Stomach (tissue), 9 donors: ENCODE results near the gene KBTBD12. TPM values are rescaled to one million over a fixed set of nuclear protein-coding genes. Genes with fewer than 3 reads are reported as not detected.
"Not testable (repeated sequence)": the region's sequence is repeated elsewhere in the genome, so short reads cannot be mapped to it uniquely, and the experiment has no call there.

Experiments used
- DNase-seq, 2 donors: peaks; one replicate each; pipeline versions ENCODE4 v3.0.0 to v3.0.0-alpha.2; 2013 to 2019
- H3K27ac ChIP-seq, 5 donors: fragments of 200-600 bp in 4 of 5; sonication (generic) in 4 of 5; one replicate each; pipeline ENCODE4 v1.5.1; 2013 to 2019; ENCODE audit warnings: mild to moderate bottlenecking in 1 of 5, moderate library complexity in 1 of 5
- H3K27me3 ChIP-seq, 3 donors: fragments of 200-600 bp; sonication (generic); one replicate each; pipeline ENCODE4 v1.5.1; 2017 to 2019; ENCODE audit warnings: mixed run types in 1 of 3
- H3K36me3 ChIP-seq, 4 donors: fragments of 200-600 bp; sonication (generic); 1 replicate in 3 of 4; 2 replicates in 1 of 4; pipeline ENCODE4 v1.5.1; 2016 to 2019
- H3K4me1 ChIP-seq, 4 donors: fragments of 200-600 bp; sonication (generic); one replicate each; pipeline ENCODE4 v1.5.1; 2016 to 2019
- H3K4me3 ChIP-seq, 4 donors: fragments of 200-600 bp; sonication (generic) in 3 of 4; one replicate each; pipeline ENCODE4 v1.5.1; 2016 to 2019; ENCODE audit warnings: mild to moderate bottlenecking in 1 of 4
- H3K9me3 ChIP-seq, 4 donors: fragments of 200-600 bp; sonication (generic); one replicate each; pipeline ENCODE4 v1.5.1; 2016 to 2019
- EP300 ChIP-seq: sonication (generic); formaldehyde crosslinking; IDR thresholded peaks from one replicate; pipeline ENCODE4 v1.6.1; 2017; ENCODE audit warnings: antibody characterized with exemption
- POLR2A ChIP-seq, 4 donors: fragments of 450-650 bp; IDR thresholded peaks; one replicate each; pipeline ENCODE4 v1.6.1; 2016; ENCODE audit warnings: antibody characterized with exemption in 4 of 4, control low read depth in 2 of 4, mild to moderate bottlenecking in 1 of 4, moderate library complexity in 1 of 4
- POLR2AphosphoS5 ChIP-seq, 3 donors: sonication (generic); formaldehyde crosslinking; IDR thresholded peaks; one replicate each; pipeline ENCODE4 v1.6.1; 2016; ENCODE audit warnings: antibody characterized with exemption in 3 of 3
- WGBS, 5 donors: extraction: QIAGEN DNeasy Blood & Tissue Kit in 3 of 5; methylation state at CpG; one replicate each; pipeline versions ENCODE4 v1.1.5 to v1.1.7; 2013 to 2018; 5-methylcytosine and 5-hydroxymethylcytosine counted together
- intact Hi-C: fragments of 100-400 bp; cut with DNase I; formaldehyde crosslinking; loops from one replicate; pipeline ENCODE4 v1.15.1; 2023; ENCODE audit warnings: low total_unique reads
- polyA plus RNA-seq, 3 donors: library from polyadenylated mRNA; stranded (reverse); fragments of 200-250 nt; gene quantifications; one replicate each; pipeline ENCODE4 v1.2.3, GENCODE V29; 2013
- total RNA-seq, 5 donors: library from RNA; depleted of rRNA; stranded (reverse); fragments of >200 nt; gene quantifications; one replicate each; pipeline versions ENCODE4 v1.1.0 to v1.2.3, GENCODE V29; 2014 to 2016
- TF ChIP-seq, protein P1 (sequence below), 7 experiments: fragments of 450-650 bp in 4 of 7; fragments of 200-600 bp in 3 of 7; sonication (generic) in 3 of 7; IDR thresholded peaks; one replicate each; pipeline ENCODE4 v1.5.1; 2016 to 2019; ENCODE audit warnings: antibody characterized with exemption in 7 of 7, control low read depth in 2 of 7, mild to moderate bottlenecking in 1 of 7
- donor health status: healthy with polysubstance abuse.
- donor health status: Bipolar disorder and iron deficiency.
- donor health status: healthy.

Gene KBTBD12
- total and polyA plus RNA-seq, 8 donors: 0.46 to 10.3 (median 1.6) TPM

DNA sequence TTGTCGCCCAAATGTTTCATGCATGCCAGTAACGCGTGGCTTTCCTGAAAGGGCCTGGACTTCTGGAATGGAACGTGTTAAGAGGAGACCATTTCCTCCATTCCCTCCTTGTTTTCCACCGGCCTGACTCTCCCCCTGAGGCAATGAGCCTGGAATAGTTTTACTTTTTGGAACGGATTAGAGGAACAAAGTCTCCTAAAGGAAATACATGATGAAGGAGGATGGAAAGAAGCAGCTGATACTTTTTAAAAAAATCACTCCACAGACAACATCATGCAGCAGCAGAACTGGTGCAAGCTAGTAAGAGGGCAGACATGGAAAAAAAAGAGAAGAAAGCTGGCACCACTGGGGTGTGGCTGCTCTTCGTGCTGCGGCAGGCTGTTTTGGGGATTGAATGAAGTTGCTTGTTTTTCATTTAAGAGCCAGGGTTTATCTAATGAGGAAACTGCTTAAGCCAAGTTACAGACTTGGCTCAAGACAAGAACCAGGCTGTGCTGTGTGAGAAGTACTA, 3.6 kb upstream of the KBTBD12 start:
- WGBS, 5 donors: 16 to 26% (median 23%) methylated on average over 8 of the region's 8 CpGs
- H3K9me3 ChIP-seq: no peaks in the 10 kb centered on the region
- DNase-seq: peak; percentile 38 to 78
- peak overlapping the region in 4 of 5 donors; percentile 22 to 66 (median 54) for H3K27ac ChIP-seq
- no peaks in the 10 kb centered on the region for H3K36me3 ChIP-seq
- intact Hi-C loops: no loop called here
- peaks cover 13 to 44% (median 28%) of the 10 kb centered on the region in 4 donors for H3K4me1 ChIP-seq
- TF ChIP-seq EP300: no peak
- peak in 1 of 3 donors; percentile 37 for TF ChIP-seq POLR2AphosphoS5 (IDR thresholded peaks at IDR 0.05)
- H3K4me3 ChIP-seq: no peak overlapping the region
- H3K27me3 ChIP-seq: peaks cover 0 to 13% (median 8%) of the 10 kb centered on the region in 3 donors

DNA sequence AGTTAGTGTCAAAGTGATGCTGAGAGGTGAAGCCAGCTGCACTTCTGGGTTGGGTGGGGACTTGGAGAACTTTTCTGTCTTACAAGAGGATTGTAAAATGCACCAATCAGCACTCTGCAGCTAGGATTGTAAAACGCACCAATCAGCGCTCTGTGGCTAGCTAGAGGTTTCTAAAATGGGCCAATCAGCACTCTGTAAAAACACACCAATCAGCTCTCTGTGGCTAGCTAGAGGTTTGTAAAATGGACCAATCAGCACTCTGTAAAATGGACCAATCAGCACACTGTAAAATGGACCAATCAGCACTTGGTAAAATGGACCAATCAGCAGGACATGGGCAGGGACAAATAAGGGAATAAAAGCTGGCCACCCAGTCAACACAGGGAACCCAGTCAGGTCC, 1.2 kb upstream of the KBTBD12 start:
- DNase-seq, H3K9me3 ChIP-seq, H3K36me3 ChIP-seq, H3K4me3 ChIP-seq, intact Hi-C loops, H3K27ac ChIP-seq: not testable (repeated sequence)
- H3K27me3 ChIP-seq: peaks cover 0 to 18% (median 8%) of the 10 kb centered on the region in 3 donors
- peaks cover 13 to 54% (median 28%) of the 10 kb centered on the region in 4 donors for H3K4me1 ChIP-seq
- WGBS, 5 donors: 86 to 100% (median 95%) methylated on average over 2 of the region's 2 CpGs

DNA sequence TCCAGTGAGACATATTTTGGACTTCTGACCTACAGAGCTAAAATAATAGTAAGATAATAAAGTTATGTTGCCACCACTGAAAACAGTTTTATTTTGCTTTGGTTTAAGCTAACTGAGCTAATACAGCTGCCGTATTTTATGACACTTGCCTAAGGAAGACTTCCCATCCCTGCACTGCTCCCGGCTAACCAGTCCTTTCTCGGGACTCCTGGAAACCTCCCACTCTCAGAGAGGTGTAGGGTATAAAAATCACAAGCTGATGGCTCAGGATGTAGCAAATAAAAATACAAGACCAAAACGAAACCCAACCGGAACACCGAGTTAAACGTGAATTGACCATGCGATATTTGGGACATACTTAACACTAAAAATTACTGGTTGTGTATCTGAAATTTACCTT, 448 bp upstream of the KBTBD12 start:
- H3K27ac ChIP-seq: peak overlapping the region in 4 of 5 donors; percentile 75 to 91 (median 80)
- peaks cover 0 to 18% (median 8%) of the 10 kb centered on the region in 3 donors for H3K27me3 ChIP-seq
- TF ChIP-seq, protein P1, sequence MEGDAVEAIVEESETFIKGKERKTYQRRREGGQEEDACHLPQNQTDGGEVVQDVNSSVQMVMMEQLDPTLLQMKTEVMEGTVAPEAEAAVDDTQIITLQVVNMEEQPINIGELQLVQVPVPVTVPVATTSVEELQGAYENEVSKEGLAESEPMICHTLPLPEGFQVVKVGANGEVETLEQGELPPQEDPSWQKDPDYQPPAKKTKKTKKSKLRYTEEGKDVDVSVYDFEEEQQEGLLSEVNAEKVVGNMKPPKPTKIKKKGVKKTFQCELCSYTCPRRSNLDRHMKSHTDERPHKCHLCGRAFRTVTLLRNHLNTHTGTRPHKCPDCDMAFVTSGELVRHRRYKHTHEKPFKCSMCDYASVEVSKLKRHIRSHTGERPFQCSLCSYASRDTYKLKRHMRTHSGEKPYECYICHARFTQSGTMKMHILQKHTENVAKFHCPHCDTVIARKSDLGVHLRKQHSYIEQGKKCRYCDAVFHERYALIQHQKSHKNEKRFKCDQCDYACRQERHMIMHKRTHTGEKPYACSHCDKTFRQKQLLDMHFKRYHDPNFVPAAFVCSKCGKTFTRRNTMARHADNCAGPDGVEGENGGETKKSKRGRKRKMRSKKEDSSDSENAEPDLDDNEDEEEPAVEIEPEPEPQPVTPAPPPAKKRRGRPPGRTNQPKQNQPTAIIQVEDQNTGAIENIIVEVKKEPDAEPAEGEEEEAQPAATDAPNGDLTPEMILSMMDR (IDR thresholded peaks at IDR 0.05): no peak
- TF ChIP-seq POLR2AphosphoS5 (IDR thresholded peaks at IDR 0.05): no peak
- TF ChIP-seq EP300: no peak
- no peak for TF ChIP-seq POLR2A (IDR thresholded peaks at IDR 0.05)
- no peaks in the 10 kb centered on the region for H3K9me3 ChIP-seq
- 59 to 77% (median 70%) methylated on average over 8 of the region's 8 CpGs for WGBS, 5 donors
- no peaks in the 10 kb centered on the region for H3K36me3 ChIP-seq
- intact Hi-C loops: no loop called here
- DNase-seq: no peak
- peaks cover 13 to 54% (median 28%) of the 10 kb centered on the region in 4 donors for H3K4me1 ChIP-seq
- peak overlapping the region; percentile 43 to 56 (median 51) for H3K4me3 ChIP-seq

DNA sequence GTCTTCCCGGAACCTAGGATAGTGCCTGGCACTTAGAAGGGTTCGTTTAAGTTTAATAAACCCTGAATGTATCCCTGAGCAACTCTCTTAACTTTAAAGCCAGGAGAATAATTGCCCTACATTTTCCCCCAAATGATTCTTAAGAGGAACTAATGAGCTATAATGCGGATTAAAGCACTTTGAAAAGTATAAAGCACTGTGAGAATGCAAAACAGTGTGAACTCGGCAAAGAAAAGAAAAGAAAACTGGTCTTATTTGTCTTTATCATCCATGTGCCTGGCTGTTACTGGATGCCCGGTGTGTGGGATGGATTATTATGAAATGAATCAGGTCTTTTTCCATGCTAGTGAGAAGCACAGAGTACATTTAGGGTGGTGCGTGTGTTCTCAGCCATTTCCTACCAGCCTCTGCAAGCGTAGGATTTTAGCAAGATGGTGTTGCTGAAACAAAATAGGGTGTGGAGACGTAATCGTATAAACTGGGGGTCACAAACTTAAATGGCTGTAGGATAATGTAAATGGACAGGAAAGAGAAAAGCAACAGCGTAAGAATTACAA, 983 bp downstream of the KBTBD12 start:
- 56 to 68% (median 65%) methylated on average over 10 of the region's 10 CpGs for WGBS, 5 donors
- Histone ChIP-seq H3K4me1 (peaks cover 9 to 54% (median 25%) of the 10 kb centered on the region in 4 donors), H3K9me3 (no peaks in the 10 kb centered on the region), H3K27ac (peak overlapping the region in 4 of 5 donors; percentile 75 to 91 (median 80)), H3K36me3 (no peaks in the 10 kb centered on the region), H3K4me3 (peak overlapping the region; percentile 43 to 56 (median 51)), H3K27me3 (peaks cover 0 to 18% (median 8%) of the 10 kb centered on the region in 3 donors)
- no peak for DNase-seq
- intact Hi-C loops: no loop called here
- TF ChIP-seq EP300 (no peak), POLR2A (IDR thresholded peaks at IDR 0.05) (no peak), POLR2AphosphoS5 (IDR thresholded peaks at IDR 0.05) (no peak)
- TF ChIP-seq, protein P1 (IDR thresholded peaks at IDR 0.05): no peak

GRCh38 chr3:127920738-127921137, 5.7 kb downstream of the KBTBD12 start:
- no peak for DNase-seq
- intact Hi-C loops: no loop called here
- peaks cover 0 to 8% (median 0%) of the 10 kb centered on the region in 3 donors for H3K27me3 ChIP-seq

More at GRCh38 chr3:127920738-127921137, 5.7 kb downstream of the KBTBD12 start:
- Histone ChIP-seq H3K27ac (no peak overlapping the region), H3K4me1 (peaks cover 0 to 40% (median 4%) of the 10 kb centered on the region in 4 donors), H3K36me3 (no peaks in the 10 kb centered on the region), H3K4me3 (no peak overlapping the region), H3K9me3 (no peaks in the 10 kb centered on the region)
- 30 to 57% (median 38%) methylated on average over 1 of the region's 1 CpG for WGBS, 5 donors
- TF ChIP-seq, protein P1 (IDR thresholded peaks at IDR 0.05): no peak
- TF ChIP-seq POLR2AphosphoS5 (IDR thresholded peaks at IDR 0.05): no peak
